GM12864 (cell line): ENCODE results near the gene WDR89.
"Not testable (repeated sequence)": the region's sequence is repeated elsewhere in the genome, so short reads cannot be mapped to it uniquely, and the experiment has no call there.

Experiments used
- DNase-seq: peaks from one replicate; pipeline ENCODE4 v3.0.0-alpha.2; 2011; ENCODE audit warnings: low read depth
- H3K4me3 ChIP-seq: 2 replicates; pipeline ENCODE4 v1.5.1; 2011; ENCODE audit warnings: mild to moderate bottlenecking, low read depth, low read length, control low read depth
- TF ChIP-seq, protein P1 (sequence below): IDR thresholded peaks from 2 replicates; pipeline ENCODE4 v1.5.1; 2011; ENCODE audit warnings: low read depth, mild to moderate bottlenecking, moderate library complexity, low read length, control low read depth, inconsistent platforms; ENCODE audit errors: missing control alignments

Gene WDR89

DNA sequence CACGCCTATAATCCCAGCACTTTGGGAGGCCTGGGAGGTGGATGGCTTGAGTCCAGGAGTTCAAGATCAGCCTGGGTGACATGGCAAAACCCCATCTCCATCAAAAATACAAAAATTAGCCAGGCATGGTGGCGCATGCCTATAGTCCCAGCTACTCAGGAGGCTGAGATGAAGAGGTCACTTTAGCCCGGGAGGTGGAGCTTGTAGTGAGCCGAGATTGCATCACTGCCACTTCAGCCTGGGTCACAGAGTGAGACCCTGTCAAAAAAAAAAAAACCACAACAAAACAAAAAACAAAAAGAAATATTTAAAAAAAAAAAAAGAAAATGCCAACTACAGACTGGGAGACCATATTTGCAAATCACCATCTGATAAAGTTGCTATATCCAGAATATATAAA lies 17.5 kb downstream of the WDR89 start:
- H3K4me3 ChIP-seq: no peak overlapping the region
- DNase-seq: no peak
- TF ChIP-seq, protein P1, sequence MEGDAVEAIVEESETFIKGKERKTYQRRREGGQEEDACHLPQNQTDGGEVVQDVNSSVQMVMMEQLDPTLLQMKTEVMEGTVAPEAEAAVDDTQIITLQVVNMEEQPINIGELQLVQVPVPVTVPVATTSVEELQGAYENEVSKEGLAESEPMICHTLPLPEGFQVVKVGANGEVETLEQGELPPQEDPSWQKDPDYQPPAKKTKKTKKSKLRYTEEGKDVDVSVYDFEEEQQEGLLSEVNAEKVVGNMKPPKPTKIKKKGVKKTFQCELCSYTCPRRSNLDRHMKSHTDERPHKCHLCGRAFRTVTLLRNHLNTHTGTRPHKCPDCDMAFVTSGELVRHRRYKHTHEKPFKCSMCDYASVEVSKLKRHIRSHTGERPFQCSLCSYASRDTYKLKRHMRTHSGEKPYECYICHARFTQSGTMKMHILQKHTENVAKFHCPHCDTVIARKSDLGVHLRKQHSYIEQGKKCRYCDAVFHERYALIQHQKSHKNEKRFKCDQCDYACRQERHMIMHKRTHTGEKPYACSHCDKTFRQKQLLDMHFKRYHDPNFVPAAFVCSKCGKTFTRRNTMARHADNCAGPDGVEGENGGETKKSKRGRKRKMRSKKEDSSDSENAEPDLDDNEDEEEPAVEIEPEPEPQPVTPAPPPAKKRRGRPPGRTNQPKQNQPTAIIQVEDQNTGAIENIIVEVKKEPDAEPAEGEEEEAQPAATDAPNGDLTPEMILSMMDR: no peak

DNA sequence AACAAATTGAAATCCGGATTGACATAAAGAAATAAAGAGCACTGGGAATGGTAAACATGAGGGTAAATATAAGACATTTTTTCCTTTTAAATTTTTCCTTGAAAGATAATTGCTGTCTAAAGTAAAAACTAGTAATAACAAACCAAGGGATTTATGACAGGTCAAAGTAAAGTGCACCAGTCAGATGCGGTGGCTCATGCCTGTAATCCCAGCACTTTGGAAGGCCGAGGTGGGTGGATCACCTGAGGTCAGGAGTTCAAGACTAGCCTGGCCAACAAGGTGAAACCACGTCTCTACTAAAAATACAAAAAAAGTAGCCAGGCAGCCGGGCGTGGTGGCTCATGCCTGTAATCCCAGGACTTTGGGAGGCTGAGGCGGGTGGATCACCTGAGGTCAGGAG lies 19.7 kb downstream of the WDR89 start:
- not testable (repeated sequence) for H3K4me3 ChIP-seq, DNase-seq

DNA sequence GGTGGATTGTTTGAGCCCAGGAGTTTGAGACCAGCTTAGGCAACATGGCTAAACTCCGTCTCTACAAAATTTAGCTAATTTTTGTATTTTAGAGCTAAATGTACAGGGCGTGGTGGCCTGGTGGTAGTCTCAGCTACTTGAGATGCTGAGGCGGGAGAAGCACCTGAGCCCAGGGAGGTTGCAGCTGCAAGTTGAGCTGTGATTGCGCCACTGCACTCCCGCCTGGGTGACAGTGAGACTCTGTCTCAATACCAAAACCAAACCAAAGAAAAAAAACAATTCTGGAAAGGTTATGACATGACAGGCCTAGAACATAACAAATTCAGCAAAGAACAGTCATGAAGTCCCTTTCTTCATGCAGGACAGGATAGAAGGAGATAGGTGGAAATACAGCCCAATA lies 25.7 kb downstream of the WDR89 start:
- H3K4me3 ChIP-seq: no peak overlapping the region
- TF ChIP-seq, protein P1: no peak
- DNase-seq: no peak

DNA sequence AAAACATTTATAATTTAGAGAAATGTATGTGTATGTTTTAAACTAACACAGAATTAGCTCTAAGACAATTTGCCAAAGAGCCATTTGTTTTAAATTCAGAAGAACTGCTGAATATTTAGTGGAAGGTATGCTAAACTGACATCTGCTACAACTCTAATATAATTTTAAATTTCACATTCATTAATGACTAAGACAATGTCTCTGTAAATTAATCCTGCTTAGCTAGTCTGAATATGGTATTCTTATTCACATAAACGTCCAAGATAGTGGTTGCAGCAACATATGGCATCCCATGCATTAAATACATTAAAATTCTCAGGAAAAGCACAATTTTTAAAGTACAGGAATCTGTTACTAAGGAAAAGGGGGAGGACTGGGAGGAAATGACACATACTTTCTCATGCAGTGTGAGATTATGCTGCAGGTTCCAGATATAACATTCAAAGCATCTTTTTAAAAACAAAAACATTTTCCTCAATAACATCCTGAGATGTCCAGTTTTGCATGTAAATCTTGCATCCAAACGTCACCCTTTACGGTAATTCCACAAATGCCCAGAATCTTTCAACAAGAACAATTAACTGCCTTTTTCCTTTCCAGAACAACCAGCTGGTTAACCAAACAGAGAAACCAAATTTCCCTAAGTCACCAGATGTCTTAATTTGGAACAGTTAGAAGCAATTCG lies 26.9 kb downstream of the WDR89 start:
- no peak overlapping the region for H3K4me3 ChIP-seq
- no peak for DNase-seq
- TF ChIP-seq, protein P1: no peak

DNA sequence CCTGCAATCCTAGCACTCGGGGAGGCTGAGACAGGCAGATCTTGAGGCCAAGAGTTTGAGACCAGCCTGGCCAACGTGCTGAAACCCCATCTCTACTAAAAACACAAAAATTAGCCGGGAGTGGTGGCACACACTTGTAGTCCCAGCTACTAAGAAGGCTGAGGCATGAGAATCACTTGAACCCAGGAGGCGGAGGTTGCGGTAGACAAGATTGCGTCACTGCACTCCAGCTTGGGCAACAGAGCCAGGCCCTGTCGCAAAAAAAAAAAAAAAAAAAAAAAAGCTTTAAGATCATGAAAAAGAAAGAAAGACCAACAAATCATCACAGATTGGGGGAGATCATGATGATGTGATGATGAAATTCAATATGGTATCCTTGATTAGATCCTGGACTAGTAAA lies 30.6 kb downstream of the WDR89 start:
- TF ChIP-seq, protein P1: no peak
- H3K4me3 ChIP-seq: no peak overlapping the region
- DNase-seq: no peak

DNA sequence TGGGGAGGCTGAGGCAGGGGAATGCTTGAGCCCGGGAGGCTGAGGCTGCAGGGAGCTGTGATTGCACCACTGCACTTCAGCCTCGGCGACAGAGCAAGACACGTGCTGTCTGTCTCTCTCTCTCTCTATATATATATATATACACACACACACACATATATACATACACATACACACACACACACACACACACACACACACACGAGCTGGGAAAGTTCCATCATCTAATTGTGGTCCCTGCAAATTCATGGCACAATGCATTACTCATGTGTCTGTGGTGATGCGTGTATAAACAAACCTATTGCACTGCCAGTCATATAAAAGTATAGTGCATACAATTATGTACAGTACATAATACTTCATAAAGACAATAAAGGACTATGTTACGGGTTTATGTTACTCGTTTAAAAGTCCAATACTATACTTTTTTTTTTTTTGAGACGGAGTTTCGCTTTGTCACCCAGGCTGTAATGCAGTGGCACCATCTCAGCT lies 36.6 kb downstream of the WDR89 start:
- no peak overlapping the region for H3K4me3 ChIP-seq
- TF ChIP-seq, protein P1: no peak
- no peak for DNase-seq

DNA sequence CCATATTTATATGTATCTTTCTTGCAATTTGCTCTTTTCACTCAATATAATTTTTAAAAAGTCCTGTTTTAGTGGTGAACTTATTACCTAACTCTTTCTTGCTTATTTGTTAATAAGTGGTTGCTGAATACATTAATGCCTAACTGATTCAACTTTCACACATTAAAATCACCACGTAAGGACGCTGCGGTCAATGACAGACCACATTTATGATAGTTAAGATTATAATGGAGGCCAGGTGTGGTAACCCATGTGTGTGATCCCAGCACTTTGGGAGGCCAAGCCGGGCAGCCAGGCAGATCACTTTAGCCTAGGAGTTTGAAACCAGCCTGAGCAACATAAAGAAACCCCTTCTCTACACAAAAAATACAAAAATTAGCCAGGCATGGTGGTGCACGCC lies 37.0 kb downstream of the WDR89 start:
- DNase-seq: no peak
- H3K4me3 ChIP-seq: no peak overlapping the region
- TF ChIP-seq, protein P1: no peak
